GM19438 (cell line): Measurements from ENCODE around the gene GIT2.

Experiments
- ATAC-seq: cut with Tn5 transposase; IDR thresholded peaks from one replicate; pipeline ENCODE4 v1.9.1; 2021; ENCODE audit warnings: low read depth; ENCODE audit not compliant: unreplicated experiment

GIT2 gene

DNA sequence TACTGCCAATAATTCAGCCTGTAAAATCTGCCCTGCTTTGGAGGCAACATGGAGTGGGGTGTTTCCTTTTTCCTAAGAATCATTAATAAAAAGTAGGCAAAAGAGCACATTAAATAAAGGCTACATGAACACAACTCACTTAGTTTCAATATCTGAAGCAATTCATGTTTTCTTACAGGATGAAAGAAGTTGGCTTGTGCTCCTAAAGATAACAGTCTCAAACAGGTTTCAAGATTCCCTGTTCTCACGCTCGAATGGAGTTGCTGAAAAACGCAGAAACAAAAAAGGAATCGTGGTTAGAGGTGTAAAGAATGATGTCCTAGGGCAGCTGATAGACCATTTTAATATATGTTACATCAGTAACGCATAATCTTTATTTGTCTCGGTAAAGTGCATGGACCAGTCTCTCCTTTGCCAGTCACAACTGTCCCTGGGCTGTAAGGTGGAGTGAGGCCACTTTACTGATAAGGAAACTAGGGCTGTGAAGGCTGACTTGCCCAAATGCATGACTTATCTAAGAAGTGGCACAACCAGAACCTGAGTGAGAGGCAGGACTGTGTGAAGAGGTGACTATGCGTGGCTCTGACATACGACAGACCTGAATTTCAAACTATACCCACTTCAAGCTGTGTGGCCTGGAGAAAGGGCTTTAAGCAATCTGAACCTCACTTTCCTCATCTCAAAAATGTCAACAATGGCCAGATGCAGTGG is 12.6 kb downstream of the GIT2 start:
- no peak for ATAC-seq

DNA sequence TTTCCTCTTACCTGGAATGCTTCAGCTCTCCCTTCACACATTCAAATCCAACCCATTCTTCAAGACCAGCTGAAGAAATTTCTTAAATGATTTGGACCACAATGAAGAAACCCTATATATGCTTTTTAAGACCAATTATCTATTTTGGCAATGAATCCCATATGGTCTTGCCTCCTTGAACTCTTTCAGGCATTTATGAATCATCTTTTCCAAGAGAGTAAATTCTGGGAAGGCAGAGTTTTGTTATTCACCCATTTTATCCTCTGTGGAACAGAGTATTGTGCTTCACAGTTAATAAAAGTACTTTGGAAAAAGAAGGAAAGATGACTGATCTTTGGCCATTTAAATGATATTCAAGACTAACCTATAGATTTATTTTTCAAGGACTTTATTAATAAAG is 14.0 kb downstream of the GIT2 start:
- ATAC-seq, result no peak

- no peak for ATAC-seq
Measured at GRCh38 chr12:109981311-109981710, 14.9 kb downstream of the GIT2 start.

DNA sequence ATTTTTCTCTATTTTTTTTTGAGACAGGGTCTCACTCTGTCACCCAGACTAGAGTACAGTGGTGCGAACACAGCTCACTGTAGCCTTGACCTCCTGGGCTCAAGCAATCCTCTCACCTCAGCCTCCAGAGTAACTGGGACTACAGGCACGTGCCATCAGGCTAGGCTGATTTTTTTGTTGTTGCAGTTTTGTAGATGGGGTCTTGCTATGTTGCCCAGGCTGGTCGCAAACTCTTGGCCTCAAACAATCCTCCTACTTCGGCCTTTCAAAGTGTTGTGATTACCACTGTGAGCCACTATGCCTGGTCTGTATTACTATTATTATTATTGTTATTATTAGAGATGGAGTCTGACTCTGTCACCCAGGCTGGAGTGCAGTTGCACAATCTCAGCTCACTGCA is 23.3 kb downstream of the GIT2 start:
- no peak for ATAC-seq

- no peak for ATAC-seq
Measured at GRCh38 chr12:109968801-109969200, 27.4 kb downstream of the GIT2 start.

GRCh38 chr12:109968032-109968420 is 28.1 kb downstream of the GIT2 start:
- ATAC-seq, result no peak

GRCh38 chr12:109967383-109968031 is 28.7 kb downstream of the GIT2 start:
- no peak for ATAC-seq

DNA sequence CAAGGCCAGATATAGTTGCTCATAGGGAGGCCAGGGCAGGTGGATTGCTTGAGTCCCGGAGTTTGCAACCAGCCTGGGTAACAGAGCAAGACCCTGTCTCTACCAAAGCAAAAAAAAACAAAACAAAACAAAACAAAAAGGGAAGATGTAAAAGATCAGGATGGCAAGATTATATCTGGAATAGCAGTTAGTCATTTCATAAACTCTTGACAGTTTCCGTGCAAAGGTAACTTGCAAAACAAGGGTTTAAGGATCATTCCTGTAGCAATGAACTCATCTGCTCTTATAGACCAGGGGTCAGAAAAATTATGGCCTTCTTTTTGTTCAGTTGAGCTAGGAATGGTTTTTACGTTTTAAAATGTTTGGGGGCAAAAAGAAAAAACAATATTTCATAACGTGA is 29.6 kb downstream of the GIT2 start:
- ATAC-seq, result no peak

GRCh38 chr12:109963743-109964429 is 32.3 kb downstream of the GIT2 start:
- ATAC-seq, result no peak

- ATAC-seq, result no peak
Measured at GRCh38 chr12:109963330-109963729, 32.8 kb downstream of the GIT2 start.

- ATAC-seq, result no peak
Measured at GRCh38 chr12:109962398-109962797, 33.8 kb downstream of the GIT2 start.

GRCh38 chr12:109961612-109962011 is 34.6 kb downstream of the GIT2 start:
- ATAC-seq, result no peak

DNA sequence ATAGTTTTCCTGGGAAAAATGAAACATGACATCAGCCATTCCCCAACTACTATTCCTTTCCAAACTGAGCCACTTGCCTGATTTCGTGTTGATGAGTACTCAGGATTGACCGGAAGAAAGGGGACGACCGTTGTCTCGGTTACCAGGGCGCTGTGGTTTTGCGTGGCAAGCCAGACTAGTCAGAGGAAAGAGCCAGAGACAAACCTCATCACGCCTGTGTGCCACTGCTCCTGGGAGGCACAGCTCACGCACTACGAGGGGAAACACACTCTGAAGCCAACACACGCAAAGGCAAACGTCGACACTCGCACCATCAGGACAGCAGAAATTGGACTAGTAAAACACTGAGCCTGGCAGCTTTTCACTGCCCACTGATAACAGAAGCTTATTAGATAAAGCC is 35.0 kb downstream of the GIT2 start:
- no peak for ATAC-seq

DNA sequence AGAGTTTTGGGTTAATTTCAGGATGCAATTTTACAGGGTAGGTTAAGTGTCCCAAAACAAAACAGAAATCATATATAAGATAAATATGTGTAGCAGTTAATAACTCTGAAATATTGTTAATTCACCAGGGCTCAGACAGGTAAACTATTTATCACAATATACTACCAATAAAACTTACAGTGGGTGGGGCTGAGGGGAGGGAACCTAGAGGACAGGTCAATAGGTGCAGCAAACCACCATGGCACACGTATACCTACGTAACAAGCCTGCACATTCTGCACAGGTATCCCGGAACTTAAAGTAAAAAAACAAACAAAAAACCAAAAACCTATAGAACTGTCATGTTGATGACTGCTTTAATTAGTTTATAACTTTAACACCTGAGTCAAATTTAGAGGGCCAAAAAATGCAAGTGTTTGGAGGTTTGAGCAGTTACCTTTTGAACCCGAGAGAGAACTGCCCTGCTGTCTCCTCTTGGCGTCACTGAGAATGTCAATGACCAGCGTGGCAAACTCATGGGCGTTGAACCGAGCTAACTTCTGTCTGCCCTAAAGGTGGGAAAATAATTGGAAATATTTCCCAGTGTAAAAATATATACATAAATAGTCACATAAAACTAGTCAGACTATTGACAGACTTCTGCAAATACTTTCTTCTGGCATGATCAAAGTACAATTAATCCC is 36.6 kb downstream of the GIT2 start:
- ATAC-seq, result no peak

GRCh38 chr12:109958374-109958773 is 37.8 kb downstream of the GIT2 start:
- ATAC-seq, result no peak

- ATAC-seq, result no peak
Measured at GRCh38 chr12:109953656-109954055, 42.5 kb downstream of the GIT2 start.

DNA sequence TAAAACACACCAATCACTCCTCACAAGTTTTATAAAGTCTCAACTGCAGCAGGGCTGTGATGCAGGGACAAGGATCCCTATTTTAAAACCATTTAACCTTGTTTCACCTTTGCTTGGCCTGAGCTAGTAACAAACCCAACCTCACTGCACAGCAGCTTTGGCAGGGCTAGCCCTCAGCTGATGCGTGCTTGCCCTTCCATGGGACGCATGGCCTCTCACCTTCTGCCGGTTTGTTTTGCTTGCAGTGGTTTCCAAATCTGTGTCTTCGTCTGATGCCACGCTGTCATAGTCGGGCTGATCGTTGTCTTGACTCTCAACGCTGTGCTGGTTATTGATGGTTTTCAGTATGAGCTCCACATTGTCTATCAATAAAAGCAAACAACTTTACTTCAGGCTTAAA is 43.3 kb downstream of the GIT2 start:
- no peak for ATAC-seq

DNA sequence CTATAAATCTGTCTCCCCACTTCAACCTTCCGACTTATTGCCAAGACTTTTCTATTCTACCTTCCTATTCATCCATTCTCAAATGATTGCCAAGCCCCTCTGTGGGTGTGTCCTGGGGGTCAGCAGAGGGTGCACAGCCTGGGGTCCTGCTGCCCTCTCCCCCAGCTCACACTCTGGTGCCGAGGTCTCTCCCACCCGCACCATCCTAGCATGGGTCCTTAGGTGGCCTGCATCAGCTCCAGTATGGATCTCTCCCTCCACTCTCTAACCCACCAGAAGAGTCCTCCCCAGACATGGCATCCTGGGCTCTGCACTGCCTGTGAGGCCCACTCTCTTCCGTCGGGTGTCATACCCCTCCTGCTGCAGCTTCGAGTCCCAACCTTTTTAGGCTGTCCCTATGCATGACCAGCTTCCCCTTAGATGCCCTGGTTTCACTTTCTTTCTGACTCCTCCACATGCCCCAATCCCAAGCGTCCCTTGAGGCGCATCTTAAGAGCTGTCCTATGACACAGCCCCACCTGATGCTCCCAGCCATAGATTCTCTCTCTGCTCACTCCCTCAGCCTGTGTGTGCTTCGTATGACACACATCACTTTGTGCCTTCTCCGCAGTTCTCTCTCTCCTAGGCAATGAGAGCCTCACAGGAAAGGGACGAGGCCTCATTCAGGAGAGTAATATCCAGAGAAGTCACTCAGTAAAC is 43.9 kb downstream of the GIT2 start:
- no peak for ATAC-seq

- no peak for ATAC-seq
Measured at GRCh38 chr12:109951751-109952150, 44.4 kb downstream of the GIT2 start.

DNA sequence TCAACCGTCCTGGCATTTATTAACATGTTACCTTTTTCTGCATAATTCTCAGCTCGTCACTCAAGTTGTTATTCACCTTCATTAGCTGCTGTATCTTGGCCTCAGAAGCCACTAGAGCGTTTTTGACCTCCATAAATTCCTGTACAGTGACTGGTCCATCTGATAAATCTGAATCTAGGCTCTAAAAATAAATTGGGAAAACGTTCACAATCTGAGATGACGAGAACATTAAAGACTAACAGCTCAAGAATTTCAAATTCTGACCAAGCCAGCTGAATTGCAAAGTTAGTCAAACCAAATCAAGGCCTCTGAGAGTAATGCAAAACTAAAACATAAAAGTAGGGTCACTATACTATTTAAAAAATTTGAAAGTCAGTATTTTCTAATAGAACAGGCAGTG is 45.0 kb downstream of the GIT2 start:
- ATAC-seq, result no peak

DNA sequence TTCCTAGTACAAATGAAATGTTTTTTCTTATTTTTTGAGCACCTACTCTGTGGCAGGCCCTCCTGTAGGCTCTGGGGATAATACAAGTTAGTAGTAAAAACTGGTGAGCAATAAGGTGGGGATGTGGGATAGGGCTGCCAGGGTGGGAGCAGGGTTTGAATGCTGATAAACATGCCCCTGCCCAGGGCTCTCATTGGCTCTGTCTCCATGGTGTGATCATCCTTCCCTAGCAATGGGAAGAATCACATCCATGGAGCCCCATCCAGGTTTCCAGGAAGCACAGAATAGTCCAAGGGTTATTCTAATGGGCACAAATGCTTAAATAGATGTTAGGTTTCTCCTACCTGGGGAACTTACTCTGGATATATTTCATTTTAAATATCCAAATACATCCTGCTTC is 45.5 kb downstream of the GIT2 start:
- ATAC-seq, result no peak
